OCI-LY3 (cell line): Measurements from ENCODE around the gene FLRT1.

Experiments
- H2AFZ ChIP-seq: fragments of 200-600, 300-600 bp; shearing (Covaris generic); 2 replicates; pipeline ENCODE4 v1.6.0; 2014; ENCODE audit warnings: antibody characterized with exemption, low read depth, low read length
- H3K27ac ChIP-seq: fragments of 200-600, 300-600 bp; sonication (generic); 2 replicates; pipeline ENCODE4 v1.5.1; 2014; ENCODE audit warnings: mild to moderate bottlenecking, low read length, moderate library complexity, mixed read lengths
- H3K27me3 ChIP-seq: fragments of 200-600, 300-600 bp; sonication (generic); 2 replicates; pipeline ENCODE4 v1.6.1; 2014; ENCODE audit warnings: low read depth, low read length, mixed read lengths
- H3K36me3 ChIP-seq: fragments of 200-600, 300-600 bp; sonication (generic); replicated peaks from 2 replicates; pipeline ENCODE3; 2014; ENCODE audit warnings: low read depth, low read length, mixed read lengths
- H3K4me1 ChIP-seq: fragments of 300-600, 200-600 bp; sonication (generic); 2 replicates; pipeline ENCODE4 v1.6.1; 2014; ENCODE audit warnings: low read length, mixed read lengths
- H3K4me2 ChIP-seq: fragments of 200-600, 300-600 bp; sonication (generic); 2 replicates; pipeline ENCODE4 v1.6.1; 2014; ENCODE audit warnings: low read length, mixed read lengths
- H3K4me3 ChIP-seq: fragments of 300-600, 200-600 bp; sonication (generic); 2 replicates; pipeline ENCODE4 v1.5.1; 2014; ENCODE audit warnings: antibody characterized with exemption, mild to moderate bottlenecking, low read length, moderate library complexity
- H3K79me2 ChIP-seq: fragments of 300-600, 200-600 bp; shearing (Covaris generic); 2 replicates; pipeline ENCODE4 v1.6.1; 2014; ENCODE audit warnings: mild to moderate bottlenecking, low read length, mixed read lengths
- H3K9ac ChIP-seq: fragments of 300-600, 200-600 bp; shearing (Covaris generic); 2 replicates; pipeline ENCODE4 v1.6.0; 2014; ENCODE audit warnings: mild to moderate bottlenecking, low read length, moderate library complexity
- H3K9me3 ChIP-seq: fragments of 200-600, 300-600 bp; shearing (Covaris generic); 2 replicates; pipeline ENCODE4 v1.6.1; 2014; ENCODE audit warnings: low read length, mixed read lengths; ENCODE audit not compliant: insufficient read depth
- H4K20me1 ChIP-seq: fragments of 200-600, 300-600 bp; sonication (generic); 2 replicates; pipeline ENCODE4 v1.6.1; 2016; ENCODE audit warnings: low read length, mixed read lengths; ENCODE audit not compliant: insufficient read depth
- EZH2phosphoT487 ChIP-seq: fragments of 200-600 bp; shearing (Covaris generic); IDR thresholded peaks from 2 replicates; pipeline ENCODE4 v1.6.1; 2018; ENCODE audit warnings: antibody characterized with exemption, mixed run types, low read depth
- TF ChIP-seq, protein P1 (sequence below): fragments of 200-600, 300-600 bp; sonication (generic); IDR thresholded peaks from 2 replicates; pipeline ENCODE4 v1.5.1; 2014; ENCODE audit warnings: antibody characterized with exemption, low read length, low read depth

Gene FLRT1

DNA sequence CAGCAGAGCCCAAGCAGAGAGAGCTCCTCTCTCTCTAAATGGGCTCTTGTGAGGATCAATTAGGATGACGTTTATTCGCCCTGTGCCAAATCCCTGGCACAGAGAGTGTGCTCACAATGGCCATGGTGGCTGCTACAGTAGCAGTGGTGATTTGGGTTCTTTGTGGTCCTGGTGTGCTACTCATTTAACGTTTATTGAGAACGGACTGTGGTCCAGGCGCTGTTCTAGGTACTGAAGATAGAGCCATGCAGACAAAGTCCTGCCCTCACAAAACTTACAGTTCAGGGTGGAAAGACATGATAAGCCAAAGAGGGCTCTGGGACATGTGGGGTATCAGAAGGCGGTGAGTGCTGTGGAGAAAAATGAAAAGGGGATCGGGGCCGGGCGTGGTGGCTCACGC is 44.2 kb upstream of the FLRT1 start:
- Histone ChIP-seq H2AFZ (no peak overlapping the region), H3K4me1 (peaks cover 15% of the 10 kb centered on the region), H3K36me3 (peaks cover 29% of the 10 kb centered on the region), H3K4me3 (no peak overlapping the region), H3K27ac (no peak overlapping the region), H3K79me2 (peaks cover 45% of the 10 kb centered on the region), H3K9ac (no peak overlapping the region), H3K4me2 (no peak overlapping the region), H3K9me3 (no peaks in the 10 kb centered on the region), H4K20me1 (peaks cover 30% of the 10 kb centered on the region), H3K27me3 (no peaks in the 10 kb centered on the region)
- no peak for TF ChIP-seq EZH2phosphoT487
- TF ChIP-seq, protein P1, sequence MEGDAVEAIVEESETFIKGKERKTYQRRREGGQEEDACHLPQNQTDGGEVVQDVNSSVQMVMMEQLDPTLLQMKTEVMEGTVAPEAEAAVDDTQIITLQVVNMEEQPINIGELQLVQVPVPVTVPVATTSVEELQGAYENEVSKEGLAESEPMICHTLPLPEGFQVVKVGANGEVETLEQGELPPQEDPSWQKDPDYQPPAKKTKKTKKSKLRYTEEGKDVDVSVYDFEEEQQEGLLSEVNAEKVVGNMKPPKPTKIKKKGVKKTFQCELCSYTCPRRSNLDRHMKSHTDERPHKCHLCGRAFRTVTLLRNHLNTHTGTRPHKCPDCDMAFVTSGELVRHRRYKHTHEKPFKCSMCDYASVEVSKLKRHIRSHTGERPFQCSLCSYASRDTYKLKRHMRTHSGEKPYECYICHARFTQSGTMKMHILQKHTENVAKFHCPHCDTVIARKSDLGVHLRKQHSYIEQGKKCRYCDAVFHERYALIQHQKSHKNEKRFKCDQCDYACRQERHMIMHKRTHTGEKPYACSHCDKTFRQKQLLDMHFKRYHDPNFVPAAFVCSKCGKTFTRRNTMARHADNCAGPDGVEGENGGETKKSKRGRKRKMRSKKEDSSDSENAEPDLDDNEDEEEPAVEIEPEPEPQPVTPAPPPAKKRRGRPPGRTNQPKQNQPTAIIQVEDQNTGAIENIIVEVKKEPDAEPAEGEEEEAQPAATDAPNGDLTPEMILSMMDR = no peak

DNA sequence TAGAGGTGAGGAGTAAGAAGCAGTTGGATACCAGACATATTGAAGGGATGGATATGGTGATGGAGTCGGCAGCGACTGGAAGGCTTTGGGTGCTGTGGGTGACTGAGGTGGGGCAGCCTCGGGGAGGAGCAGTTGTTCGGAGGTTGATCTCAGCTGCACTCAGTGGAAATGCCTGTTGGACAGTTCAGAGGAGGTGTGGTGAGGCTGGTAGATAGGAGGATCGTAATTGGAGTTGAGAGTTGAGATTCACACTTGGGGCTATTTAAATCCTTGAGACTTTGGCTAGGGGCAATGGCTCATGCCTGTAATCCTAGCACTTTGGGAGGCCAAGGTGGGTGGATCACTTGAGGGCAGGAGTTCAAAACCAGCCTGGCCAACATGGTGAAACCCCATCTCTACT is 42.6 kb upstream of the FLRT1 start:
- H3K27me3 ChIP-seq = no peaks in the 10 kb centered on the region
- peaks cover 37% of the 10 kb centered on the region for H3K36me3 ChIP-seq
- no peak overlapping the region for H3K4me2 ChIP-seq
- no peak overlapping the region for H3K4me3 ChIP-seq
- peaks cover 2% of the 10 kb centered on the region; the same call in 1 of the 2 replicates for H3K4me1 ChIP-seq
- TF ChIP-seq EZH2phosphoT487 = no peak
- TF ChIP-seq, protein P1 = no peak
- H2AFZ ChIP-seq = no peak overlapping the region
- peaks cover 30% of the 10 kb centered on the region for H3K79me2 ChIP-seq
- no peak overlapping the region for H3K27ac ChIP-seq
- H4K20me1 ChIP-seq = peaks cover 26% of the 10 kb centered on the region
- H3K9ac ChIP-seq = no peak overlapping the region
- no peaks in the 10 kb centered on the region for H3K9me3 ChIP-seq

DNA sequence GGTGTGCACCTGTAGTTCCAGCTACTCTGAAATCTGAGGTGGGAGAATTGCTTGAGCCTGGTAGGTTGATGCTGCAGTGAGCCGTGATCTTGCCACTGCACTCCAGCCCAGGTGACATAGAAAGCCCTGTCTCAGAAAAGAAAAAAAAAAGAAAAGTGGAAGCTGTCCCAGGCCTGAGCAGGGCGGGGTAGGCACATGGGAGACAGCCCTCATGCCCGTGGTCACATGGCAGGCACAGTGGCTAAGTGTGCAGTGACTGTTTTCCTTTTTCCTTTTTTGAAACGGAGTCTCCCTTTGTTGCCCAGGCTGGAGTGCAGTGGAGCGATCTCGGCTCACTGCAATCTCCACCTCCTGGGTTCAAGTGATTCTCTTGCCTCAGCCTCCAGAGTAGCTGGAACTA is 41.7 kb upstream of the FLRT1 start:
- Histone ChIP-seq H3K27me3 (no peaks in the 10 kb centered on the region), H3K4me2 (no peak overlapping the region), H3K9me3 (no peaks in the 10 kb centered on the region), H3K4me3 (no peak overlapping the region), H3K36me3 (peaks cover 33% of the 10 kb centered on the region), H3K4me1 (no peaks in the 10 kb centered on the region), H4K20me1 (peaks cover 26% of the 10 kb centered on the region), H3K9ac (no peak overlapping the region), H3K79me2 (peaks cover 22% of the 10 kb centered on the region; the same call in 1 of the 2 replicates), H2AFZ (no peak overlapping the region), H3K27ac (no peak overlapping the region)
- TF ChIP-seq EZH2phosphoT487 = no peak
- TF ChIP-seq, protein P1 = no peak

DNA sequence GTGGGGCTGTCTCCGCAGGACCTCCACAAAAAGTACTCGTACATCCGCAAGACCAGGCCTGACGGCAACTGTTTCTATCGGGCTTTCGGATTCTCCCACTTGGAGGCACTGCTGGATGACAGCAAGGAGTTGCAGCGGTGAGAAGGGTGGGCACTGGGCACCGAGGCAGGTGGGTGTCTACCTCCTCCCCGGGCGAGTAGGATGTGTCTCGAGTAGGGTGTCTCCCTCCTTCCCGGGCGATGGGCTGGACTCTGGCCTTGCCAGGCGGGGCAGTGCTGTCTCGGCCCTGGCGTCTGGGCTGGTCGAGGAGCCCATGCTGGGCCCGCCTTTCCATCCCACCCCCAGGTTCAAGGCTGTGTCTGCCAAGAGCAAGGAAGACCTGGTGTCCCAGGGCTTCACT is 39.2 kb upstream of the FLRT1 start:
- H3K27me3 ChIP-seq = no peaks in the 10 kb centered on the region
- H3K9me3 ChIP-seq = no peaks in the 10 kb centered on the region
- H3K4me2 ChIP-seq = no peak overlapping the region
- peaks cover 8% of the 10 kb centered on the region; the same call in 1 of the 2 replicates for H3K4me1 ChIP-seq
- no peak overlapping the region for H3K9ac ChIP-seq
- H3K36me3 ChIP-seq = peaks cover 29% of the 10 kb centered on the region
- H4K20me1 ChIP-seq = peaks cover 32% of the 10 kb centered on the region
- no peak overlapping the region for H3K4me3 ChIP-seq
- peaks cover 8% of the 10 kb centered on the region; the same call in 1 of the 2 replicates for H3K79me2 ChIP-seq
- no peak overlapping the region for H3K27ac ChIP-seq
- no peak overlapping the region for H2AFZ ChIP-seq
- TF ChIP-seq, protein P1 = no peak
- TF ChIP-seq EZH2phosphoT487 = no peak
